Measurements from ENCODE around the gene C12orf42. TPM values are rescaled to one million over a fixed set of nuclear protein-coding genes. Genes with fewer than 3 reads are reported as not detected.

The C12orf42 gene
- total RNA-seq, 1 experiment from 2014 or later, result 0.37 TPM

DNA sequence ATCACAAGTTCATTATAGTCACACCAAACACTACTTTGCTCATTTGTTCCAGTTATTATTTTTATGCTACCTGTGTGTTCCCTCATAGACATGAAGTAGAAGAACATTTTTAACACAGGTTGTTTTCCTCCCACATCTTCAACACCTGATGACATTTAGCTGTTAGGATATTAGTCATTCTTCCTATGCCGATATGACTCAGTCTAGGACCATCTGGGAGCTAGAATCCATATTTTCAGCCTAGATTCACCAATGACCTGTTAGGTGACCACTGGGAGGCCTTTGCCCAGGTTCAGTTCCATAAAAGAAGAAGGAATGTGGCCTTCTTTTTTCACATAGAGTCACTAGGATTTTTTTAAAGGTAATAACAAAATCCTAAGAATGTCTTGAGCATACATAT, 222.8 kb downstream of the C12orf42 start:
- TF ChIP-seq JAZF1 (CRISPR knock-in tag; IDR thresholded peaks at IDR 0.05) (no peak), FOXJ3 (CRISPR knock-in tag; IDR thresholded peaks at IDR 0.05; ENCODE audit: borderline replicate concordance) (no peak), CREB1 (CRISPR knock-in tag; IDR thresholded peaks at IDR 0.05) (no peak), NR1H2 (CRISPR knock-in tag; IDR thresholded peaks at IDR 0.05) (no peak), ZNF138 (CRISPR knock-in tag; conservative IDR thresholded peaks at IDR 0.05) (no peak), ZNF671 (CRISPR knock-in tag; IDR thresholded peaks at IDR 0.05) (no peak), ZBTB21 (CRISPR knock-in tag; IDR thresholded peaks at IDR 0.05; ENCODE audit: borderline replicate concordance) (no peak), ESRRA (CRISPR knock-in tag; IDR thresholded peaks at IDR 0.05; ENCODE audit: borderline replicate concordance) (no peak), TEAD1 (CRISPR knock-in tag; IDR thresholded peaks at IDR 0.05) (no peak)
- TF ChIP-seq, protein P1, sequence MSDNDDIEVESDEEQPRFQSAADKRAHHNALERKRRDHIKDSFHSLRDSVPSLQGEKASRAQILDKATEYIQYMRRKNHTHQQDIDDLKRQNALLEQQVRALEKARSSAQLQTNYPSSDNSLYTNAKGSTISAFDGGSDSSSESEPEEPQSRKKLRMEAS (CRISPR knock-in tag; IDR thresholded peaks at IDR 0.05), result no peak
- TF ChIP-seq, protein P2, sequence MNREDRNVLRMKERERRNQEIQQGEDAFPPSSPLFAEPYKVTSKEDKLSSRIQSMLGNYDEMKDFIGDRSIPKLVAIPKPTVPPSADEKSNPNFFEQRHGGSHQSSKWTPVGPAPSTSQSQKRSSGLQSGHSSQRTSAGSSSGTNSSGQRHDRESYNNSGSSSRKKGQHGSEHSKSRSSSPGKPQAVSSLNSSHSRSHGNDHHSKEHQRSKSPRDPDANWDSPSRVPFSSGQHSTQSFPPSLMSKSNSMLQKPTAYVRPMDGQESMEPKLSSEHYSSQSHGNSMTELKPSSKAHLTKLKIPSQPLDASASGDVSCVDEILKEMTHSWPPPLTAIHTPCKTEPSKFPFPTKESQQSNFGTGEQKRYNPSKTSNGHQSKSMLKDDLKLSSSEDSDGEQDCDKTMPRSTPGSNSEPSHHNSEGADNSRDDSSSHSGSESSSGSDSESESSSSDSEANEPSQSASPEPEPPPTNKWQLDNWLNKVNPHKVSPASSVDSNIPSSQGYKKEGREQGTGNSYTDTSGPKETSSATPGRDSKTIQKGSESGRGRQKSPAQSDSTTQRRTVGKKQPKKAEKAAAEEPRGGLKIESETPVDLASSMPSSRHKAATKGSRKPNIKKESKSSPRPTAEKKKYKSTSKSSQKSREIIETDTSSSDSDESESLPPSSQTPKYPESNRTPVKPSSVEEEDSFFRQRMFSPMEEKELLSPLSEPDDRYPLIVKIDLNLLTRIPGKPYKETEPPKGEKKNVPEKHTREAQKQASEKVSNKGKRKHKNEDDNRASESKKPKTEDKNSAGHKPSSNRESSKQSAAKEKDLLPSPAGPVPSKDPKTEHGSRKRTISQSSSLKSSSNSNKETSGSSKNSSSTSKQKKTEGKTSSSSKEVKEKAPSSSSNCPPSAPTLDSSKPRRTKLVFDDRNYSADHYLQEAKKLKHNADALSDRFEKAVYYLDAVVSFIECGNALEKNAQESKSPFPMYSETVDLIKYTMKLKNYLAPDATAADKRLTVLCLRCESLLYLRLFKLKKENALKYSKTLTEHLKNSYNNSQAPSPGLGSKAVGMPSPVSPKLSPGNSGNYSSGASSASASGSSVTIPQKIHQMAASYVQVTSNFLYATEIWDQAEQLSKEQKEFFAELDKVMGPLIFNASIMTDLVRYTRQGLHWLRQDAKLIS (CRISPR knock-in tag; IDR thresholded peaks at IDR 0.05; ENCODE audit: borderline replicate concordance), result no peak
- TF ChIP-seq, protein P3, sequence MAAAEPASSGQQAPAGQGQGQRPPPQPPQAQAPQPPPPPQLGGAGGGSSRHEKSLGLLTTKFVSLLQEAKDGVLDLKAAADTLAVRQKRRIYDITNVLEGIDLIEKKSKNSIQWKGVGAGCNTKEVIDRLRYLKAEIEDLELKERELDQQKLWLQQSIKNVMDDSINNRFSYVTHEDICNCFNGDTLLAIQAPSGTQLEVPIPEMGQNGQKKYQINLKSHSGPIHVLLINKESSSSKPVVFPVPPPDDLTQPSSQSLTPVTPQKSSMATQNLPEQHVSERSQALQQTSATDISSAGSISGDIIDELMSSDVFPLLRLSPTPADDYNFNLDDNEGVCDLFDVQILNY (CRISPR knock-in tag; IDR thresholded peaks at IDR 0.05), result no peak
- TF ChIP-seq, protein P4, sequence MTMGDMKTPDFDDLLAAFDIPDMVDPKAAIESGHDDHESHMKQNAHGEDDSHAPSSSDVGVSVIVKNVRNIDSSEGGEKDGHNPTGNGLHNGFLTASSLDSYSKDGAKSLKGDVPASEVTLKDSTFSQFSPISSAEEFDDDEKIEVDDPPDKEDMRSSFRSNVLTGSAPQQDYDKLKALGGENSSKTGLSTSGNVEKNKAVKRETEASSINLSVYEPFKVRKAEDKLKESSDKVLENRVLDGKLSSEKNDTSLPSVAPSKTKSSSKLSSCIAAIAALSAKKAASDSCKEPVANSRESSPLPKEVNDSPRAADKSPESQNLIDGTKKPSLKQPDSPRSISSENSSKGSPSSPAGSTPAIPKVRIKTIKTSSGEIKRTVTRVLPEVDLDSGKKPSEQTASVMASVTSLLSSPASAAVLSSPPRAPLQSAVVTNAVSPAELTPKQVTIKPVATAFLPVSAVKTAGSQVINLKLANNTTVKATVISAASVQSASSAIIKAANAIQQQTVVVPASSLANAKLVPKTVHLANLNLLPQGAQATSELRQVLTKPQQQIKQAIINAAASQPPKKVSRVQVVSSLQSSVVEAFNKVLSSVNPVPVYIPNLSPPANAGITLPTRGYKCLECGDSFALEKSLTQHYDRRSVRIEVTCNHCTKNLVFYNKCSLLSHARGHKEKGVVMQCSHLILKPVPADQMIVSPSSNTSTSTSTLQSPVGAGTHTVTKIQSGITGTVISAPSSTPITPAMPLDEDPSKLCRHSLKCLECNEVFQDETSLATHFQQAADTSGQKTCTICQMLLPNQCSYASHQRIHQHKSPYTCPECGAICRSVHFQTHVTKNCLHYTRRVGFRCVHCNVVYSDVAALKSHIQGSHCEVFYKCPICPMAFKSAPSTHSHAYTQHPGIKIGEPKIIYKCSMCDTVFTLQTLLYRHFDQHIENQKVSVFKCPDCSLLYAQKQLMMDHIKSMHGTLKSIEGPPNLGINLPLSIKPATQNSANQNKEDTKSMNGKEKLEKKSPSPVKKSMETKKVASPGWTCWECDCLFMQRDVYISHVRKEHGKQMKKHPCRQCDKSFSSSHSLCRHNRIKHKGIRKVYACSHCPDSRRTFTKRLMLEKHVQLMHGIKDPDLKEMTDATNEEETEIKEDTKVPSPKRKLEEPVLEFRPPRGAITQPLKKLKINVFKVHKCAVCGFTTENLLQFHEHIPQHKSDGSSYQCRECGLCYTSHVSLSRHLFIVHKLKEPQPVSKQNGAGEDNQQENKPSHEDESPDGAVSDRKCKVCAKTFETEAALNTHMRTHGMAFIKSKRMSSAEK (CRISPR knock-in tag; IDR thresholded peaks at IDR 0.05; ENCODE audit: borderline replicate concordance), result no peak
- TF ChIP-seq, protein P5, sequence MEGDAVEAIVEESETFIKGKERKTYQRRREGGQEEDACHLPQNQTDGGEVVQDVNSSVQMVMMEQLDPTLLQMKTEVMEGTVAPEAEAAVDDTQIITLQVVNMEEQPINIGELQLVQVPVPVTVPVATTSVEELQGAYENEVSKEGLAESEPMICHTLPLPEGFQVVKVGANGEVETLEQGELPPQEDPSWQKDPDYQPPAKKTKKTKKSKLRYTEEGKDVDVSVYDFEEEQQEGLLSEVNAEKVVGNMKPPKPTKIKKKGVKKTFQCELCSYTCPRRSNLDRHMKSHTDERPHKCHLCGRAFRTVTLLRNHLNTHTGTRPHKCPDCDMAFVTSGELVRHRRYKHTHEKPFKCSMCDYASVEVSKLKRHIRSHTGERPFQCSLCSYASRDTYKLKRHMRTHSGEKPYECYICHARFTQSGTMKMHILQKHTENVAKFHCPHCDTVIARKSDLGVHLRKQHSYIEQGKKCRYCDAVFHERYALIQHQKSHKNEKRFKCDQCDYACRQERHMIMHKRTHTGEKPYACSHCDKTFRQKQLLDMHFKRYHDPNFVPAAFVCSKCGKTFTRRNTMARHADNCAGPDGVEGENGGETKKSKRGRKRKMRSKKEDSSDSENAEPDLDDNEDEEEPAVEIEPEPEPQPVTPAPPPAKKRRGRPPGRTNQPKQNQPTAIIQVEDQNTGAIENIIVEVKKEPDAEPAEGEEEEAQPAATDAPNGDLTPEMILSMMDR (IDR thresholded peaks at IDR 0.05), result no peak
- H3K9me3 Mint-ChIP-seq, result no peaks in the 10 kb centered on the region
- no peaks in the 10 kb centered on the region for H3K27me3 Mint-ChIP-seq (ENCODE audit: low read depth)
- POLR2A ChIA-PET, result no interaction called here
- no peaks in the 10 kb centered on the region for H3K36me3 Mint-ChIP-seq
- CTCF ChIA-PET, result no interaction called here
- H3K4me1 Mint-ChIP-seq, result peaks cover 7% of the 10 kb centered on the region
- DNase-seq (ENCODE audit: low spot score), result no peak
- no peak for ATAC-seq
- H3K27ac Mint-ChIP-seq, result no peak overlapping the region
- H3K4me3 Mint-ChIP-seq, result no peak overlapping the region

DNA sequence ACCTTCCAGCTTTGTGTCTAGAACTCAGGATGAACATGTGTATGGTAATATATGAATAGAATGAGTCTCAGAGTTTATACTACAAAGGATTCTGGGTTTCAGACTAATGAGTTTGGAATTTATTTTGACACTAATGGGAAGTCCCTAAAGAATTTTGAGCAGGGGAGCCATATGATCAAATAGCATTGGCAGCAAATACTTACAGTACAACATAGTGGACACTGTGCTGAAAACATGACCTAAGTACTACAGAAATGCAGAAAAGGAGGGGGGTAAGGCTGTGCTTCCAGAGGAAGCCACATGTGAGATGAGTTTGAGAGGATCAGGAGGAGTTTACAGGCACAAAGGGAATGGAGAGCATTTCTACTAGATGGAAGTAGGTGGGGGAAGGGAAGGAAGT, 225.8 kb downstream of the C12orf42 start:
- no peak for ATAC-seq
- no peaks in the 10 kb centered on the region for H3K27me3 Mint-ChIP-seq (ENCODE audit: low read depth)
- CTCF ChIA-PET, result no interaction called here
- TF ChIP-seq ZNF671 (CRISPR knock-in tag; IDR thresholded peaks at IDR 0.05) (no peak), ZNF423 (CRISPR knock-in tag; IDR thresholded peaks at IDR 0.05) (no peak), NFATC4 (CRISPR knock-in tag; IDR thresholded peaks at IDR 0.05) (no peak), NR2C2 (CRISPR knock-in tag; IDR thresholded peaks at IDR 0.05) (no peak)
- TF ChIP-seq, protein P6, sequence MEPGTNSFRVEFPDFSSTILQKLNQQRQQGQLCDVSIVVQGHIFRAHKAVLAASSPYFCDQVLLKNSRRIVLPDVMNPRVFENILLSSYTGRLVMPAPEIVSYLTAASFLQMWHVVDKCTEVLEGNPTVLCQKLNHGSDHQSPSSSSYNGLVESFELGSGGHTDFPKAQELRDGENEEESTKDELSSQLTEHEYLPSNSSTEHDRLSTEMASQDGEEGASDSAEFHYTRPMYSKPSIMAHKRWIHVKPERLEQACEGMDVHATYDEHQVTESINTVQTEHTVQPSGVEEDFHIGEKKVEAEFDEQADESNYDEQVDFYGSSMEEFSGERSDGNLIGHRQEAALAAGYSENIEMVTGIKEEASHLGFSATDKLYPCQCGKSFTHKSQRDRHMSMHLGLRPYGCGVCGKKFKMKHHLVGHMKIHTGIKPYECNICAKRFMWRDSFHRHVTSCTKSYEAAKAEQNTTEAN (CRISPR knock-in tag; IDR thresholded peaks at IDR 0.05), result no peak
- TF ChIP-seq, protein P7, sequence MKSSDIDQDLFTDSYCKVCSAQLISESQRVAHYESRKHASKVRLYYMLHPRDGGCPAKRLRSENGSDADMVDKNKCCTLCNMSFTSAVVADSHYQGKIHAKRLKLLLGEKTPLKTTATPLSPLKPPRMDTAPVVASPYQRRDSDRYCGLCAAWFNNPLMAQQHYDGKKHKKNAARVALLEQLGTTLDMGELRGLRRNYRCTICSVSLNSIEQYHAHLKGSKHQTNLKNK (CRISPR knock-in tag; IDR thresholded peaks at IDR 0.05), result no peak
- TF ChIP-seq, protein P8, sequence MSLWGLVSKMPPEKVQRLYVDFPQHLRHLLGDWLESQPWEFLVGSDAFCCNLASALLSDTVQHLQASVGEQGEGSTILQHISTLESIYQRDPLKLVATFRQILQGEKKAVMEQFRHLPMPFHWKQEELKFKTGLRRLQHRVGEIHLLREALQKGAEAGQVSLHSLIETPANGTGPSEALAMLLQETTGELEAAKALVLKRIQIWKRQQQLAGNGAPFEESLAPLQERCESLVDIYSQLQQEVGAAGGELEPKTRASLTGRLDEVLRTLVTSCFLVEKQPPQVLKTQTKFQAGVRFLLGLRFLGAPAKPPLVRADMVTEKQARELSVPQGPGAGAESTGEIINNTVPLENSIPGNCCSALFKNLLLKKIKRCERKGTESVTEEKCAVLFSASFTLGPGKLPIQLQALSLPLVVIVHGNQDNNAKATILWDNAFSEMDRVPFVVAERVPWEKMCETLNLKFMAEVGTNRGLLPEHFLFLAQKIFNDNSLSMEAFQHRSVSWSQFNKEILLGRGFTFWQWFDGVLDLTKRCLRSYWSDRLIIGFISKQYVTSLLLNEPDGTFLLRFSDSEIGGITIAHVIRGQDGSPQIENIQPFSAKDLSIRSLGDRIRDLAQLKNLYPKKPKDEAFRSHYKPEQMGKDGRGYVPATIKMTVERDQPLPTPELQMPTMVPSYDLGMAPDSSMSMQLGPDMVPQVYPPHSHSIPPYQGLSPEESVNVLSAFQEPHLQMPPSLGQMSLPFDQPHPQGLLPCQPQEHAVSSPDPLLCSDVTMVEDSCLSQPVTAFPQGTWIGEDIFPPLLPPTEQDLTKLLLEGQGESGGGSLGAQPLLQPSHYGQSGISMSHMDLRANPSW (CRISPR knock-in tag; conservative IDR thresholded peaks at IDR 0.05; ENCODE audit: low read depth), result no peak

More for the DNA sequence above, 225.8 kb downstream of the C12orf42 start:
- Mint-ChIP-seq H3K4me3 (no peak overlapping the region), H3K27ac (no peak overlapping the region), H3K9me3 (no peaks in the 10 kb centered on the region), H3K4me1 (peaks cover 7% of the 10 kb centered on the region), H3K36me3 (no peaks in the 10 kb centered on the region)
- POLR2A ChIA-PET, result no interaction called here
- no peak for DNase-seq (ENCODE audit: low spot score)
